Measurements from ENCODE around the gene GCLM.

- TF ChIP-seq, protein P1, sequence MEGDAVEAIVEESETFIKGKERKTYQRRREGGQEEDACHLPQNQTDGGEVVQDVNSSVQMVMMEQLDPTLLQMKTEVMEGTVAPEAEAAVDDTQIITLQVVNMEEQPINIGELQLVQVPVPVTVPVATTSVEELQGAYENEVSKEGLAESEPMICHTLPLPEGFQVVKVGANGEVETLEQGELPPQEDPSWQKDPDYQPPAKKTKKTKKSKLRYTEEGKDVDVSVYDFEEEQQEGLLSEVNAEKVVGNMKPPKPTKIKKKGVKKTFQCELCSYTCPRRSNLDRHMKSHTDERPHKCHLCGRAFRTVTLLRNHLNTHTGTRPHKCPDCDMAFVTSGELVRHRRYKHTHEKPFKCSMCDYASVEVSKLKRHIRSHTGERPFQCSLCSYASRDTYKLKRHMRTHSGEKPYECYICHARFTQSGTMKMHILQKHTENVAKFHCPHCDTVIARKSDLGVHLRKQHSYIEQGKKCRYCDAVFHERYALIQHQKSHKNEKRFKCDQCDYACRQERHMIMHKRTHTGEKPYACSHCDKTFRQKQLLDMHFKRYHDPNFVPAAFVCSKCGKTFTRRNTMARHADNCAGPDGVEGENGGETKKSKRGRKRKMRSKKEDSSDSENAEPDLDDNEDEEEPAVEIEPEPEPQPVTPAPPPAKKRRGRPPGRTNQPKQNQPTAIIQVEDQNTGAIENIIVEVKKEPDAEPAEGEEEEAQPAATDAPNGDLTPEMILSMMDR (IDR thresholded peaks at IDR 0.05) = no peak
- TF ChIP-seq TCF7L2 (IDR thresholded peaks at IDR 0.05; ENCODE audit: low read depth, low read length) = no peak
- TF ChIP-seq SIN3A (IDR thresholded peaks at IDR 0.05; ENCODE audit: borderline replicate concordance, insufficient read depth, low read depth, low read length) = no peak
Measured at GRCh38 chr1:93871366-93871765, 37.9 kb downstream of the GCLM start.
